ENCODE results near the gene ELF3.

DNA sequence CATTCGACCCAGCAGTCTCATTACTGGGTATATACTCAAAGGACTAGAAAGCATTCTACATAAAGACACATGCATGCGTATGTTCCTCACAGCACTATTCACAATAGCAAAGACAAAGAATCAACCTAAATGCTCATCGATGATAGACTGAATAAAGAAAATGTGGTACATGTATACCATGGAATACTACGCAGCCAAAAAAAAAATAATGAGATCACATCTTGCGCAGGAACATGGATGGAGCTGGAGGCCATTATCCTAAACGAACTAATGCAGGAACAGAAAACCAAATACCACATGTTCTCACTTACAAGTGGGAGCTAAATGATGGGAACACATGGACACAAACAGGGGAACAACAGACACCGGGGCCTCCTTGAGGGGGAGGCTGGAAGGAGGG lies 43.7 kb downstream of the ELF3 start:
- TF ChIP-seq TARDBP (CRISPR knock-in tag; IDR thresholded peaks at IDR 0.05) (no peak), CREB1 (IDR thresholded peaks at IDR 0.05) (no peak), CREB1 (CRISPR knock-in tag; IDR thresholded peaks at IDR 0.05) (no peak)
- TF ChIP-seq, protein P1, sequence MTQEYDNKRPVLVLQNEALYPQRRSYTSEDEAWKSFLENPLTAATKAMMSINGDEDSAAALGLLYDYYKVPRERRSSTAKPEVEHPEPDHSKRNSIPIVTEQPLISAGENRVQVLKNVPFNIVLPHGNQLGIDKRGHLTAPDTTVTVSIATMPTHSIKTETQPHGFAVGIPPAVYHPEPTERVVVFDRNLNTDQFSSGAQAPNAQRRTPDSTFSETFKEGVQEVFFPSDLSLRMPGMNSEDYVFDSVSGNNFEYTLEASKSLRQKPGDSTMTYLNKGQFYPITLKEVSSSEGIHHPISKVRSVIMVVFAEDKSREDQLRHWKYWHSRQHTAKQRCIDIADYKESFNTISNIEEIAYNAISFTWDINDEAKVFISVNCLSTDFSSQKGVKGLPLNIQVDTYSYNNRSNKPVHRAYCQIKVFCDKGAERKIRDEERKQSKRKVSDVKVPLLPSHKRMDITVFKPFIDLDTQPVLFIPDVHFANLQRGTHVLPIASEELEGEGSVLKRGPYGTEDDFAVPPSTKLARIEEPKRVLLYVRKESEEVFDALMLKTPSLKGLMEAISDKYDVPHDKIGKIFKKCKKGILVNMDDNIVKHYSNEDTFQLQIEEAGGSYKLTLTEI (CRISPR knock-in tag; conservative IDR thresholded peaks at IDR 0.05) = no peak
